HCT116 (cell line): ENCODE results near the gene LCE3D. TPM values are rescaled to one million over a fixed set of nuclear protein-coding genes. Genes with fewer than 3 reads are reported as not detected.

Experiments used
- ATAC-seq: fragments of 200-7000 bp; cut with Tn5 transposase; 2 replicates; pipeline ENCODE4 v1.9.1; 2020; ENCODE audit warnings: mild to moderate bottlenecking, moderate library complexity
- BruUV-seq: library from RNA; stranded (reverse); fragments of 400-500 nt; replicated peaks from 2 replicates; lab custom pipeline; 2021; lab: Mats Ljungman, UMichigan
- CTCF ChIA-PET: fragments of 300-600 bp; sonication (Branson Sonifier 250); formaldehyde crosslinking; loops from one replicate; lab custom pipeline; 2021; ENCODE audit warnings: antibody characterized with exemption; lab: Charles Lee
- POLR2A ChIA-PET: fragments of 300-600, 350-600 bp; sonication (Branson Sonifier 250); formaldehyde crosslinking; loops from one replicate; lab custom pipeline; 2021; ENCODE audit warnings: antibody characterized with exemption; lab: Charles Lee
- RAD21 ChIA-PET, 2 experiments: fragments of 300-600 bp; sonication (Branson Sonifier 250); formaldehyde crosslinking; loops; one replicate each; lab custom pipeline; 2023; ENCODE audit warnings: low total read pairs in 2 of 2; ENCODE audit not compliant: uncharacterized antibody in 2 of 2, unreplicated experiment in 2 of 2, low non-redundant PET in 1 of 2; lab: Charles Lee
- DNase-seq: peaks from one replicate; pipeline ENCODE4 v3.0.0-alpha.2; 2010; ENCODE audit warnings: low read depth, low spot score
- H2AFZ ChIP-seq: fragments of 200-600 bp; shearing (Covaris generic), sonication (generic); 2 replicates; pipeline ENCODE4 v1.6.1; 2017; ENCODE audit warnings: low read depth, mixed run types, mixed read lengths, antibody characterized with exemption, low read length; ENCODE audit not compliant: poor library complexity, severe bottlenecking
- H3K27ac ChIP-seq: 2 replicates; pipeline ENCODE4 v1.5.1; 2012; ENCODE audit warnings: low read depth, low read length
- H3K27me3 ChIP-seq: fragments of 200-600 bp; sonication (generic); 2 replicates; pipeline ENCODE4 v1.6.1; 2016; ENCODE audit warnings: mixed run types, low read length, mixed read lengths; ENCODE audit not compliant: insufficient read depth
- H3K36me3 ChIP-seq, 2 experiments: fragments of 200-500 bp in 1 of 2; fragments of 200-600 bp in 1 of 2; sonication (Bioruptor generic) in 1 of 2; sonication (generic) in 1 of 2; 2 replicates each; pipeline versions ENCODE4 v1.5.1 to v1.6.1; 2014 to 2016; ENCODE audit warnings: low read length in 2 of 2, inconsistent platforms in 1 of 2, mixed read lengths in 1 of 2, mixed run types in 1 of 2; ENCODE audit not compliant: insufficient read depth in 2 of 2, control insufficient read depth in 1 of 2
- H3K4me1 ChIP-seq, 2 experiments: fragments of 200-600 bp in 1 of 2; sonication (generic) in 1 of 2; 2 replicates each; pipeline versions ENCODE4 v1.5.1 to v1.6.1; 2012 to 2017; ENCODE audit warnings: low read length in 2 of 2, inconsistent platforms in 1 of 2, mild to moderate bottlenecking in 1 of 2, mixed read lengths in 1 of 2, mixed run types in 1 of 2, moderate library complexity in 1 of 2; ENCODE audit not compliant: insufficient read depth in 2 of 2, control insufficient read depth in 1 of 2
- H3K4me2 ChIP-seq: fragments of 200-600 bp; sonication (generic); 2 replicates; pipeline ENCODE4 v1.6.1; 2017; ENCODE audit warnings: mixed run types, low read length, mixed read lengths
- H3K4me3 ChIP-seq, 2 experiments: fragments of 200-600 bp in 1 of 2; sonication (generic) in 1 of 2; replicated peaks in 1 of 2; 2 replicates each; pipeline ENCODE4 v1.5.1; 2011 to 2016; ENCODE audit warnings: low read length in 2 of 2, control low read depth in 1 of 2, low read depth in 1 of 2, mild to moderate bottlenecking in 1 of 2, mixed read lengths in 1 of 2, mixed run types in 1 of 2
- H3K79me2 ChIP-seq: fragments of 200-600 bp; sonication (generic); 2 replicates; pipeline ENCODE4 v1.6.1; 2017; ENCODE audit warnings: mild to moderate bottlenecking, mixed run types, low read length, moderate library complexity, mixed read lengths; ENCODE audit not compliant: insufficient read depth
- H3K9ac ChIP-seq: fragments of 200-600 bp; sonication (generic); 2 replicates; pipeline ENCODE4 v1.6.1; 2016; ENCODE audit warnings: low read length, mixed read lengths
- H3K9me2 ChIP-seq: fragments of 200-600 bp; sonication (generic), shearing (Covaris generic); 2 replicates; pipeline ENCODE4 v1.6.1; 2017; ENCODE audit warnings: mixed run types, mild to moderate bottlenecking, moderate library complexity; ENCODE audit not compliant: insufficient read depth
- H3K9me3 ChIP-seq, 2 experiments: fragments of 200-500 bp in 1 of 2; fragments of 200-600 bp in 1 of 2; sonication (Bioruptor generic) in 1 of 2; sonication (generic) in 1 of 2; 2 replicates each; pipeline ENCODE4 v1.6.1; 2014 to 2017; ENCODE audit warnings: low read length in 2 of 2, mixed read lengths in 2 of 2, inconsistent platforms in 1 of 2, low read depth in 1 of 2, mild to moderate bottlenecking in 1 of 2, mixed run types in 1 of 2, moderate library complexity in 1 of 2; ENCODE audit not compliant: control insufficient read depth in 1 of 2, insufficient read depth in 1 of 2
- H4K20me1 ChIP-seq: fragments of 200-600 bp; sonication (generic), shearing (Covaris generic); 2 replicates; pipeline ENCODE4 v1.6.1; 2017; ENCODE audit warnings: mixed run types, mild to moderate bottlenecking, moderate library complexity; ENCODE audit not compliant: insufficient read depth
- CBX3 ChIP-seq: IDR thresholded peaks from 2 replicates; pipeline ENCODE4 v1.6.1; 2012; ENCODE audit warnings: low read depth
- CEBPB ChIP-seq: IDR thresholded peaks from 2 replicates; pipeline ENCODE4 v1.6.1; 2012; ENCODE audit warnings: low read depth
- EGR1 ChIP-seq: IDR thresholded peaks from 2 replicates; pipeline ENCODE4 v1.6.1; 2012; ENCODE audit warnings: low read depth
- ELF1 ChIP-seq: IDR thresholded peaks from 2 replicates; pipeline ENCODE4 v1.6.1; 2012; ENCODE audit warnings: low read depth, borderline replicate concordance
- EZH2 ChIP-seq: fragments of 200-600 bp; sonication (generic); IDR thresholded peaks from 2 replicates; pipeline ENCODE4 v1.6.1; 2017; ENCODE audit warnings: antibody characterized with exemption, mixed run types
- EZH2phosphoT487 ChIP-seq: fragments of 200-600 bp; IDR thresholded peaks from 2 replicates; pipeline ENCODE4 v1.6.1; 2018; ENCODE audit warnings: antibody characterized with exemption, borderline replicate concordance
- FOSL1 ChIP-seq: IDR thresholded peaks from 2 replicates; pipeline ENCODE4 v1.6.1; 2012; ENCODE audit warnings: low read depth
- JUND ChIP-seq: IDR thresholded peaks from 2 replicates; pipeline ENCODE4 v1.6.1; 2012
- POLR2A ChIP-seq: IDR thresholded peaks from 2 replicates; pipeline ENCODE4 v1.7.0; 2011; ENCODE audit warnings: borderline replicate concordance; ENCODE audit not compliant: insufficient read depth, insufficient read length; ENCODE audit errors: extremely low read depth
- POLR2AphosphoS5 ChIP-seq: IDR thresholded peaks from 2 replicates; pipeline ENCODE4 v1.6.1; 2011; ENCODE audit warnings: mild to moderate bottlenecking, low read depth, low read length, moderate library complexity
- RAD21 ChIP-seq: IDR thresholded peaks from 2 replicates; pipeline ENCODE4 v1.6.1; 2012; ENCODE audit warnings: low read depth, mild to moderate bottlenecking
- SIN3A ChIP-seq: IDR thresholded peaks from 2 replicates; pipeline ENCODE4 v1.6.1; 2012; ENCODE audit warnings: low read depth
- SP1 ChIP-seq: IDR thresholded peaks from 2 replicates; pipeline ENCODE4 v1.6.1; 2012; ENCODE audit warnings: low read depth
- SRF ChIP-seq: IDR thresholded peaks from 2 replicates; pipeline ENCODE4 v1.6.1; 2012; ENCODE audit warnings: low read depth
- TCF7L2 ChIP-seq: IDR thresholded peaks from 2 replicates; pipeline ENCODE4 v1.7.0; 2011; ENCODE audit warnings: borderline replicate concordance, inconsistent platforms; ENCODE audit not compliant: insufficient read depth, insufficient read length; ENCODE audit errors: extremely low read depth
- YY1 ChIP-seq: IDR thresholded peaks from 2 replicates; pipeline ENCODE4 v1.6.1; 2011; ENCODE audit warnings: low read length, low read depth, moderate library complexity, mild to moderate bottlenecking; ENCODE audit not compliant: insufficient replicate concordance; ENCODE audit errors: extremely low read depth
- ZFX ChIP-seq: fragments of 450-650 bp; IDR thresholded peaks from 2 replicates; pipeline ENCODE4 v1.6.1; 2017
- intact Hi-C: fragments of 100-400 bp; cut with micrococcal nuclease; formaldehyde crosslinking; loops from 2 replicates; pipeline ENCODE4 v1.10.0; 2022
- total RNA-seq: library from RNA; stranded (reverse); gene quantifications from one replicate; pipeline ENCODE4 v1.2.1, GENCODE V29; 2021; ENCODE audit not compliant: unreplicated experiment
- TF ChIP-seq, protein P1 (sequence below): IDR thresholded peaks from 2 replicates; pipeline ENCODE4 v1.6.1; 2012; ENCODE audit warnings: low read depth
- TF ChIP-seq, protein P2 (sequence below): IDR thresholded peaks from 2 replicates; pipeline ENCODE4 v1.6.1; 2012
- TF ChIP-seq, protein P3 (sequence below): IDR thresholded peaks from 2 replicates; pipeline ENCODE4 v1.6.1; 2012

The LCE3D gene
- total RNA-seq, 1 experiment from 2014 or later = not detected

DNA sequence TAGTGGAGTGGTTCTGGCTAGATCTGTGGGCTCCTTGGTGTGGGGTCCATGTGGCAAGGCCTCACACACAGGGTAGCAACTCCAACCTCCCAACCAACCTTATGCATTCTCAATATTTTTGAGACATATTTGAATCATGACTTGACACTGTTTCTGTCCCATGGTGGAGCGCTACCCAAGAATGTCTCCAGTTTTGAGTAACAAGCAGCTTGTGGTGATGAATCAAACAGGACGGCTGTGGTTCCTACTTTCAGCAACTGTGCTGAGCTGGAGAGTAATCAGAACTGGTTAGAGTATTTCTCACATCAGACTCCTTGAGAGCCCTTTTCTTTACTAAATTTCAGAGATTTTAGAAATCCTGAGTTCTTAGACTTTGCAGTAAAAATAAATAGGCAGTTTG lies 3.1 kb downstream of the LCE3D start:
- Histone ChIP-seq H3K79me2 (no peaks in the 10 kb centered on the region), H3K4me2 (no peak overlapping the region)
- TF ChIP-seq EGR1 (no peak), JUND (no peak), SRF (no peak), ZFX (no peak), EZH2phosphoT487 (no peak), TCF7L2 (no peak), FOSL1 (no peak), CBX3 (no peak), YY1 (no peak), ELF1 (no peak), EZH2 (no peak), CEBPB (no peak), POLR2A (no peak), RAD21 (no peak), POLR2AphosphoS5 (no peak), SP1 (no peak), SIN3A (no peak)
- TF ChIP-seq, protein P1, sequence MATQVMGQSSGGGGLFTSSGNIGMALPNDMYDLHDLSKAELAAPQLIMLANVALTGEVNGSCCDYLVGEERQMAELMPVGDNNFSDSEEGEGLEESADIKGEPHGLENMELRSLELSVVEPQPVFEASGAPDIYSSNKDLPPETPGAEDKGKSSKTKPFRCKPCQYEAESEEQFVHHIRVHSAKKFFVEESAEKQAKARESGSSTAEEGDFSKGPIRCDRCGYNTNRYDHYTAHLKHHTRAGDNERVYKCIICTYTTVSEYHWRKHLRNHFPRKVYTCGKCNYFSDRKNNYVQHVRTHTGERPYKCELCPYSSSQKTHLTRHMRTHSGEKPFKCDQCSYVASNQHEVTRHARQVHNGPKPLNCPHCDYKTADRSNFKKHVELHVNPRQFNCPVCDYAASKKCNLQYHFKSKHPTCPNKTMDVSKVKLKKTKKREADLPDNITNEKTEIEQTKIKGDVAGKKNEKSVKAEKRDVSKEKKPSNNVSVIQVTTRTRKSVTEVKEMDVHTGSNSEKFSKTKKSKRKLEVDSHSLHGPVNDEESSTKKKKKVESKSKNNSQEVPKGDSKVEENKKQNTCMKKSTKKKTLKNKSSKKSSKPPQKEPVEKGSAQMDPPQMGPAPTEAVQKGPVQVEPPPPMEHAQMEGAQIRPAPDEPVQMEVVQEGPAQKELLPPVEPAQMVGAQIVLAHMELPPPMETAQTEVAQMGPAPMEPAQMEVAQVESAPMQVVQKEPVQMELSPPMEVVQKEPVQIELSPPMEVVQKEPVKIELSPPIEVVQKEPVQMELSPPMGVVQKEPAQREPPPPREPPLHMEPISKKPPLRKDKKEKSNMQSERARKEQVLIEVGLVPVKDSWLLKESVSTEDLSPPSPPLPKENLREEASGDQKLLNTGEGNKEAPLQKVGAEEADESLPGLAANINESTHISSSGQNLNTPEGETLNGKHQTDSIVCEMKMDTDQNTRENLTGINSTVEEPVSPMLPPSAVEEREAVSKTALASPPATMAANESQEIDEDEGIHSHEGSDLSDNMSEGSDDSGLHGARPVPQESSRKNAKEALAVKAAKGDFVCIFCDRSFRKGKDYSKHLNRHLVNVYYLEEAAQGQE = no peak
- TF ChIP-seq, protein P2, sequence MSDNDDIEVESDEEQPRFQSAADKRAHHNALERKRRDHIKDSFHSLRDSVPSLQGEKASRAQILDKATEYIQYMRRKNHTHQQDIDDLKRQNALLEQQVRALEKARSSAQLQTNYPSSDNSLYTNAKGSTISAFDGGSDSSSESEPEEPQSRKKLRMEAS = no peak
- TF ChIP-seq, protein P3, sequence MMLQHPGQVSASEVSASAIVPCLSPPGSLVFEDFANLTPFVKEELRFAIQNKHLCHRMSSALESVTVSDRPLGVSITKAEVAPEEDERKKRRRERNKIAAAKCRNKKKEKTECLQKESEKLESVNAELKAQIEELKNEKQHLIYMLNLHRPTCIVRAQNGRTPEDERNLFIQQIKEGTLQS = no peak
- TF ChIP-seq, all 23 proteins: peak for 0
- no peaks in the 10 kb centered on the region for H4K20me1 ChIP-seq
- no peaks in the 10 kb centered on the region for H3K9me2 ChIP-seq
- no peaks in the 10 kb centered on the region for H3K9me3 ChIP-seq
- no TSS peak for BruUV-seq
- no peaks in the 10 kb centered on the region for H3K36me3 ChIP-seq
- no peak overlapping the region for H3K9ac ChIP-seq
- H3K27me3 ChIP-seq = peaks cover 46% of the 10 kb centered on the region
- H3K4me3 ChIP-seq = no peak overlapping the region
- DNase-seq (no peak), ATAC-seq (no peak)
- CTCF ChIA-PET = no interaction called here
- intact Hi-C loops = no loop called here
- H3K4me1 ChIP-seq = no peaks in the 10 kb centered on the region
- POLR2A ChIA-PET = no interaction called here
- H2AFZ ChIP-seq = no peak overlapping the region
- RAD21 ChIA-PET = no interaction called here
- no peak overlapping the region for H3K27ac ChIP-seq
